ENCODE results near the gene GADL1.

- TF ChIP-seq CTCF (optimal IDR thresholded peaks at IDR 0.05 in 1 of 3, IDR thresholded peaks at IDR 0.05 in 1 of 3, conservative IDR thresholded peaks at IDR 0.05 in 1 of 3; ENCODE audit: extremely low read depth in 1 of 3, insufficient read depth in 2 of 3, low read length in 3 of 3) (no peak), EZH2 (IDR thresholded peaks at IDR 0.05; ENCODE audit: low read length) (no peak)
Measured at GRCh38 chr3:30778933-30779332, 115.5 kb downstream of the GADL1 start.
